HEK293T (cell line): ENCODE measurements around the gene FSTL4.

ENCODE experiments used
- CTCF ChIA-PET: fragments of 350-600 bp; formaldehyde crosslinking; extraction: SDS; loops from one replicate; lab custom pipeline; 2021; ENCODE audit warnings: antibody characterized with exemption, inconsistent platforms; lab: Yijun Ruan, JAX
- POLR2A ChIA-PET: fragments of 350-600 bp; formaldehyde crosslinking; extraction: SDS; loops from one replicate; lab custom pipeline; 2020; ENCODE audit warnings: antibody characterized with exemption, inconsistent platforms; lab: Yijun Ruan, JAX
- DNase-seq: peaks from one replicate; pipeline ENCODE4 v3.0.0; 2012; ENCODE audit warnings: mixed read lengths; ENCODE audit errors: extremely low spot score
- ARNT ChIP-seq: fragments of 450-650 bp; IDR thresholded peaks from 2 replicates; pipeline ENCODE4 v1.6.1; 2017; ENCODE audit warnings: mild to moderate bottlenecking
- BHLHE40 ChIP-seq: fragments of 450-650 bp; IDR thresholded peaks from 2 replicates; pipeline ENCODE4 v1.6.1; 2016; ENCODE audit warnings: mild to moderate bottlenecking, moderate library complexity, borderline replicate concordance
- CTBP1 ChIP-seq: fragments of 450-650 bp; IDR thresholded peaks from 2 replicates; pipeline ENCODE4 v1.6.1; 2016; ENCODE audit warnings: borderline replicate concordance
- ELF4 ChIP-seq: fragments of 450-650 bp; IDR thresholded peaks from 2 replicates; pipeline ENCODE4 v1.6.1; 2017; ENCODE audit warnings: antibody characterized with exemption
- FOXA1 ChIP-seq: fragments of 450-650 bp; IDR thresholded peaks from 2 replicates; pipeline ENCODE4 v1.6.1; 2016; ENCODE audit warnings: mild to moderate bottlenecking
- FOXK2 ChIP-seq: fragments of 450-650 bp; IDR thresholded peaks from 2 replicates; pipeline ENCODE4 v1.6.1; 2016; ENCODE audit warnings: mild to moderate bottlenecking
- FOXM1 ChIP-seq: fragments of 450-650 bp; IDR thresholded peaks from 2 replicates; pipeline ENCODE4 v1.6.1; 2017; ENCODE audit warnings: mild to moderate bottlenecking, borderline replicate concordance
- HDGF ChIP-seq: fragments of 450-650 bp; IDR thresholded peaks from 2 replicates; pipeline ENCODE4 v1.6.1; 2017; ENCODE audit warnings: antibody characterized with exemption, borderline replicate concordance
- L3MBTL2 ChIP-seq: fragments of 450-650 bp; conservative IDR thresholded peaks from 2 replicates; pipeline ENCODE4 v1.6.1; 2016; ENCODE audit warnings: mild to moderate bottlenecking
- LEF1 ChIP-seq: fragments of 450-650 bp; IDR thresholded peaks from 2 replicates; pipeline ENCODE4 v1.6.1; 2017; ENCODE audit warnings: mild to moderate bottlenecking, borderline replicate concordance
- NFRKB ChIP-seq: fragments of 450-650 bp; IDR thresholded peaks from 2 replicates; pipeline ENCODE4 v1.6.1; 2016; ENCODE audit warnings: mild to moderate bottlenecking, moderate library complexity
- SP1 ChIP-seq: fragments of 450-650 bp; IDR thresholded peaks from 2 replicates; pipeline ENCODE4 v1.6.1; 2017
- SUZ12 ChIP-seq: fragments of 450-650 bp; IDR thresholded peaks from 2 replicates; pipeline ENCODE4 v1.6.1; 2016; ENCODE audit warnings: mild to moderate bottlenecking
- TARDBP ChIP-seq: fragments of 450-650 bp; IDR thresholded peaks from 2 replicates; pipeline ENCODE4 v1.6.1; 2016
- ZNF384 ChIP-seq: fragments of 450-650 bp; IDR thresholded peaks from 2 replicates; pipeline ENCODE4 v1.6.1; 2016
- TF ChIP-seq, protein P1 (sequence below): fragments of 450-650 bp; IDR thresholded peaks from 2 replicates; pipeline ENCODE4 v1.6.1; 2016

The FSTL4 gene

DNA sequence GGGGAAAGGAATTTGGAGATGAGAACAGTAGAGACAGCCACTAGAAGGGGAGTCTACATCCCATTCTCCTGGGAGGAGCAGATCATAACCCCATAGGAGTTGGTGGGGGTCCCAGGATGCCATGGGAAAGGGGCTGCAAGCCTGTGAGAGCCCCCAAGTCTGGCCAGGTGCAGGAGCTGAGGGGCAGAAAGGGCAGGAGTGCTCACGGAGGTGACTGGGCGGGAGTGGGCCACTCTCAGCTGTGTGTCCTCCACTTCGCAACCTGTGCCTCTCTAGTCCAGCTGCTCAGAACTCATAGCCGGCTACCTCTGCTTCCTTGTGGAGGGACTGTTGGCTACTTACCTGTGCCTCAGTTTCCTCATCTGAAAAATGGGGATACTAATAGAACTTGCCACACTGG, 263.9 kb downstream of the FSTL4 start:
- TF ChIP-seq CTBP1 (no peak), HDGF (no peak), ZNF384 (no peak), LEF1 (no peak), FOXK2 (no peak), SP1 (no peak), L3MBTL2 (no peak), BHLHE40 (no peak), ELF4 (no peak), SUZ12 (no peak), ARNT (no peak)
- DNase-seq, result no peak
- ChIA-PET POLR2A (no interaction called here), CTCF (no interaction called here)

DNA sequence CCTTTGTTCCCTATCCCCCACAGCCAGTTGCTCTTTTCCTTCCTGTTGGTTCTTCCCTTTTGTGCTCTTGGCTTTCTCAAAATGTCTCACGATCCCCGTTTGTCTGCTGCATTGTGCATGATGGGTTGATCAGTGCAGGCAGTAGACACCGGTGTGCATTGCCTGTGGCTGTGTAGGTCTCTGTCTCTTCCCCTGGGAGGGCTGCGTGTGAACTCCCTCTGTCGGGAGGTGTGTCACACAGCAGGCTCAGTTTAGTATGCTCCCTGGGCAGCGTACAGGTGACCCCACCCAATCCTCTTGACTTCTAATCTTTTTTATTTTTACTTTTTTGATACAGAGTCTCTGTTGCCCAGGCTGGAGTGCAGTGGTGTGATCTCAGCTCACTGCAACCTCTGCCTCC, 265.3 kb downstream of the FSTL4 start:
- peak; percentile 39 for DNase-seq
- ChIA-PET POLR2A (no interaction called here), CTCF (no interaction called here)
- TF ChIP-seq FOXK2, result no peak
- TF ChIP-seq ELF4, result no peak
- TF ChIP-seq FOXM1, result no peak
- TF ChIP-seq SP1, result no peak
- no peak for TF ChIP-seq TARDBP
- no peak for TF ChIP-seq ARNT
- TF ChIP-seq FOXA1, result no peak
- no peak for TF ChIP-seq LEF1
- no peak for TF ChIP-seq SUZ12
- TF ChIP-seq ZNF384, result no peak
- no peak for TF ChIP-seq HDGF
- TF ChIP-seq CTBP1, result no peak
- no peak for TF ChIP-seq BHLHE40
- no peak for TF ChIP-seq NFRKB

DNA sequence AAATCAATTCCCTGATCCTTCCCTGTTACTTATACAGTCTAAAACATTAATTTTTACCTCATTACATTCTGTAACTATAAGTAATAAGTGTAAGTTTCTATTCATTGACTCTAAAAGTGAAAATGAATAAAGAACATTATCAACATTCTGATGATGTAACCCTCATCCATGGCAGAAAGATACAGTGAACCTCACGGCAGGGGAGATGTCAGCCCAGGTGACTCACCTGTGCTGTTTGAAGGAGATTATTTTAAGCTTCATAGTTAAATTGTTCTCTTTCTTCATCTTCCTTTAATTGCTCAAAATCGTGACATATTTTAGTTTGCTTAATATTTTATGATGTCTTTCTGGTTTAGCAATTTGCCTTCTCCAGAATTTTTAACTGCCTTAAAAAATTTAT, 268.1 kb downstream of the FSTL4 start:
- ChIA-PET CTCF (interaction anchor here (0.6 kb wide), 1 partner anchor 12 kb away, joined by 4 read pairs; no protein-coding TSS in a partner anchor), POLR2A (no interaction called here)
- TF ChIP-seq SUZ12 (no peak), SP1 (no peak), ELF4 (no peak), ARNT (no peak), ZNF384 (no peak)
- TF ChIP-seq, protein P1, sequence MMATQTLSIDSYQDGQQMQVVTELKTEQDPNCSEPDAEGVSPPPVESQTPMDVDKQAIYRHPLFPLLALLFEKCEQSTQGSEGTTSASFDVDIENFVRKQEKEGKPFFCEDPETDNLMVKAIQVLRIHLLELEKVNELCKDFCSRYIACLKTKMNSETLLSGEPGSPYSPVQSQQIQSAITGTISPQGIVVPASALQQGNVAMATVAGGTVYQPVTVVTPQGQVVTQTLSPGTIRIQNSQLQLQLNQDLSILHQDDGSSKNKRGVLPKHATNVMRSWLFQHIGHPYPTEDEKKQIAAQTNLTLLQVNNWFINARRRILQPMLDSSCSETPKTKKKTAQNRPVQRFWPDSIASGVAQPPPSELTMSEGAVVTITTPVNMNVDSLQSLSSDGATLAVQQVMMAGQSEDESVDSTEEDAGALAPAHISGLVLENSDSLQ, result no peak
- DNase-seq, result no peak

DNA sequence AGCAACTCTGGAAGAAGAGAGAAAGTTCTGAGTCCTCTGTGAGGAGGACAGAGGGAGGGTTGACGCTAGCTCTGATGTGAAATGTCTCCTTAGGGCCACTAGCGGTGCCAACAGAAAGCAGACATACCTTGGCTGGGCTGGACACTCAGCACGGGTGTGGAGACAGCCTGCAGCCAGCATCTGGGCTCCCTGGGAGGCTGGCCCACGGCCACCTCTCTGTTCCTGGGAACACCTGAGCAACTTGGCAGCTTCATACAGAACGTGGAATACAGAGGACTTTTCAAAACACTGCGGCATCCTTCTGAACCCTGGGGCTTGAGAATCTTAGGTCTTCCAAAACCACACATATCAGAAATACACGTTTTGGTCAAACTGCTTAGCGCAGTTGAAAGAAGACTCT, 269.1 kb downstream of the FSTL4 start:
- POLR2A ChIA-PET, result no interaction called here
- CTCF ChIA-PET, result interaction anchor here (1.2 kb wide), 1 partner anchor 11 kb away, joined by 3 read pairs; no protein-coding TSS in a partner anchor
- TF ChIP-seq SP1 (no peak), ARNT (no peak), BHLHE40 (no peak), HDGF (no peak)
- TF ChIP-seq, protein P1, result no peak
- no peak for DNase-seq

DNA sequence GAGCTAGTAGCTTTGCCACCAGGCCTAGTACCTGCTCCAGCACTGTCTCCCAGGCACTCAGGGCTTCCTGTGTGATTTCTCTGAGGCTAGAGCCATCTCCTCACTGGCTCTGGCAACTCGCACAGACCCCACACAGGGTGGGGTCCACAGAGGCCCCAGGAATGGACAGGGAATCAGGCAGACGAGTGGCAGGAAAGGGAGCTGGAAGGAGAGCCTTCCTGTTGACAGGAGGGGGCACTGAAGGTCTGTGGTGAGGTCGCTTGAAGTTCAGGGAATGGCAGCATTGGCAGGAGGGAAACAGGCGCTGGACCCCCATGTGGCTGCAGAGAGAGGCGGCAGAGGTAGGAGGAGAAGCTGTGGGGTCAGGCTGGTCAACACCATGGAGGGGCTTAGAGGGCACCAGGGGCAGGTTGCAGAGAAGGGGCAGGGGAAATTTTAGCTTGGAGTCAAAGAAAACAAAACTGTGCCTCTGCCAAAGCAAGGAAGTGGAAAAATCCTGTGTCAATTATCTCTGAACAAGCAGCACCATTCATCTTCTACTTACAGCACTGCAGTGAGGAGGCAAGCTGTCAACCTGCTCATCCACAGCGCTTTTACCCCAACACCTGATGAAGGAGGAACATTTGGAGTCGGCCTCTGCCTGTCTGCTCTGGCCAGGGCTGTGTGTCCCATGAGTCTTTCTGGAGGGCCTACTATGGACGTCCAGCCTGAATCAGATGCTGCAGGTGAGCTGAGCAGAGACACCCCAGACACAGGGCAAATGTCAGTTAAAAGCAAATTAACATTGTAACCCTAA, 270.2 kb downstream of the FSTL4 start:
- CTCF ChIA-PET, result interaction anchor here (1.1 to 1.2 kb wide), 2 partner anchors 10 to 81 kb away, joined by 3 read pairs; no protein-coding TSS in a partner anchor
- no peak for DNase-seq
- POLR2A ChIA-PET, result no interaction called here
- no peak for TF ChIP-seq ZNF384
- no peak for TF ChIP-seq SP1
- TF ChIP-seq, protein P1, result no peak
- no peak for TF ChIP-seq FOXM1
- TF ChIP-seq LEF1, result no peak

DNA sequence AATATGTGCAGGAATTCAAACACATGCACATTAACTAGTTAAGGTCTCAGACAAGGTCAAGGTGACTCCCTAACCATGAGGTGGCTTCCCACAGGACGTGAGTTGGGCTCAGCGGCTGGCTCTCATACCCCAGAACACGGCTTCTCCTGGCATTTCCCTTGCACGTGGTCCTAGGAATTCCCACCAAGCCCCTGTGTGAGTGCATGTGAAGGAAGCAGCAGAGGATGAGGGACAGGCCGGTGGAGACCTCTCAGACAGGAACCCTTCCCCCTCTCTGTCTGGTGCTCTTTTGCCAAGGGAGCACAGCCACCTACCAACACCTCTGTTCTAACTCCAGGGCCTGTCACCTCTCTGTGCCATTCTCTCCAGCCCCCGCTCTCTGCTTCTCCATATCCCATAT, 271.0 kb downstream of the FSTL4 start:
- CTCF ChIA-PET, result interaction anchor here (0.6 kb wide), 1 partner anchor 54 kb away, joined by 4 read pairs; no protein-coding TSS in a partner anchor
- no peak for TF ChIP-seq FOXA1
- TF ChIP-seq SUZ12, result no peak
- no peak for TF ChIP-seq LEF1
- TF ChIP-seq FOXM1, result no peak
- TF ChIP-seq BHLHE40, result no peak
- TF ChIP-seq, protein P1, result no peak
- no peak for TF ChIP-seq TARDBP
- TF ChIP-seq FOXK2, result no peak
- TF ChIP-seq NFRKB, result no peak
- no peak for TF ChIP-seq ZNF384
- TF ChIP-seq L3MBTL2, result no peak
- no peak for TF ChIP-seq CTBP1
- no peak for DNase-seq
- POLR2A ChIA-PET, result interaction anchor here (1.0 kb wide), 1 partner anchor 16 kb away, joined by 3 read pairs; no protein-coding TSS in a partner anchor
